ENCODE results near the gene KLK2. TPM values are rescaled to one million over a fixed set of nuclear protein-coding genes. Genes with fewer than 3 reads are reported as not detected.

The KLK2 gene
- polyA plus RNA-seq, 1 experiment, result not detected

DNA sequence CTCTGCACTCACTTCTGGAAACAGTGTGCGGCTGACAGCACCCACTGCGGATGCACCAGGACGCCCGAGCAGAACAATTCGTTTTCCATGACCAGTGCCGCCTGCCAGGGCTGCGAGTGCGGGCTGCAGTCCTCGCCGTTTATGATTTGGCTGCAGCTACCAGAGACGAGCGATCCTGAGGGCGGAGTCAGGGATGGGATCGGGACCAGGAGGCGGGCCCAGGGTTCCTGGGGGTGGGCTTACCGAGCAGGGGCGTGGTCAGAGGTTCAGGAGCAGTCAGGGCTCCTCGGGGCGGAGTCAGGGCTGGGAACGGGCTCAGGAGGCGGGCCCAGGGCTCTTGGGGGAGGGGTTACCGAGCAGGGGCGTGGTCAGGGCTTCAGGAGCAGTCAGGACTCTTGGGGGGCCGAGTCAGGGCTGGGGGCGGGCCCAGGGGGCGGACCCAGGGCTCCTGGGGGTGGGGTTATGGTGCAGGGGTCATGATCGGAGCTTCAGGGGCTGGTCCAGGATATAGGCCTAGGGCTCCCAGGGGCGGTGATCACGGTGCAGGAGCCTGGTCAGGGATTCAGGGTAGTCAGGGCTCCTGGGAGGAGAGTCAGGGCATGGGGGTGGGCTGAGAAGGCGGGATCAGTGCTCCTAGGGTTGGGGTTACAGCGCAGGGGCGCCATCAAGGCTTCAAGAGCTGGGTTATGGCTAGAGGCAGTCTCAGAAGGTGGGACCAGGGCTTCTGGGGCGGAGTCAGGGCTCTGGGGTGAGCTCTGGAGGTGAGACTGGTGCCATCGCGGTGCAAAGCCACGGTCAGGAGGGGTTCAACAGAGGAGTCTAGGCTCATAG, 36.2 kb downstream of the KLK2 start:
- no peak overlapping the region for H3K4me3 ChIP-seq (ENCODE audit: low read depth, low read length)
- no peaks in the 10 kb centered on the region for H3K36me3 ChIP-seq (ENCODE audit: control insufficient read depth, insufficient read depth, low read length)
- no peak for DNase-seq (ENCODE audit: low read depth)
- peaks cover 4% of the 10 kb centered on the region; the same call in 1 of the 2 replicates for H3K27me3 ChIP-seq (ENCODE audit: control insufficient read depth, insufficient read depth, low read length)
- POLR2A ChIA-PET, result no interaction called here
- CTCF ChIA-PET, result interaction anchor here (4.8 kb wide), 1 partner anchor 13 kb away, joined by 20 read pairs; no protein-coding TSS in a partner anchor
- TF ChIP-seq, protein P1, sequence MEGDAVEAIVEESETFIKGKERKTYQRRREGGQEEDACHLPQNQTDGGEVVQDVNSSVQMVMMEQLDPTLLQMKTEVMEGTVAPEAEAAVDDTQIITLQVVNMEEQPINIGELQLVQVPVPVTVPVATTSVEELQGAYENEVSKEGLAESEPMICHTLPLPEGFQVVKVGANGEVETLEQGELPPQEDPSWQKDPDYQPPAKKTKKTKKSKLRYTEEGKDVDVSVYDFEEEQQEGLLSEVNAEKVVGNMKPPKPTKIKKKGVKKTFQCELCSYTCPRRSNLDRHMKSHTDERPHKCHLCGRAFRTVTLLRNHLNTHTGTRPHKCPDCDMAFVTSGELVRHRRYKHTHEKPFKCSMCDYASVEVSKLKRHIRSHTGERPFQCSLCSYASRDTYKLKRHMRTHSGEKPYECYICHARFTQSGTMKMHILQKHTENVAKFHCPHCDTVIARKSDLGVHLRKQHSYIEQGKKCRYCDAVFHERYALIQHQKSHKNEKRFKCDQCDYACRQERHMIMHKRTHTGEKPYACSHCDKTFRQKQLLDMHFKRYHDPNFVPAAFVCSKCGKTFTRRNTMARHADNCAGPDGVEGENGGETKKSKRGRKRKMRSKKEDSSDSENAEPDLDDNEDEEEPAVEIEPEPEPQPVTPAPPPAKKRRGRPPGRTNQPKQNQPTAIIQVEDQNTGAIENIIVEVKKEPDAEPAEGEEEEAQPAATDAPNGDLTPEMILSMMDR (IDR thresholded peaks at IDR 0.05; ENCODE audit: insufficient read depth, low read depth, low read length), result no peak

DNA sequence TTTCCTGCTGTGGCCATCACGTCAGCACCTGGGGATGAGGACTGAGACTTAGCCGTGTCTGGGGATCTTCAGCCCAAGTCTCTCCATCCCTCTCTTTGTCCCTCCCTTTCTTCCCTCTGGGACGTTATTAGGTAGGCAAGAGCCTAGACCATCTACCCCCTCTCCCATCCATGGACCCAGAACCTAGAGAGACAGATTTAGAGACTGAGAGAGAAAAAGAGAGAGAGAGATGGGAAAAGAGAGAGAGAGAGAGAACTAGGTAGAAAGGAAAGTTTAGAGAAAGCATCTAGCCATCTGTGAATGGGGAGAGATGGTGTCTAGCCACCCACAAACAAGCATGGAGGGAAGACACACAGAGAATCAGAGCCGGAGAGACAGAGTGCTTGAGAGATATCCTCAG, 37.5 kb downstream of the KLK2 start:
- Histone ChIP-seq H3K4me3 (ENCODE audit: low read depth, low read length) (no peak overlapping the region), H3K36me3 (ENCODE audit: control insufficient read depth, insufficient read depth, low read length) (no peaks in the 10 kb centered on the region), H3K27me3 (ENCODE audit: control insufficient read depth, insufficient read depth, low read length) (peaks cover 4% of the 10 kb centered on the region; the same call in 1 of the 2 replicates)
- TF ChIP-seq, protein P1 (IDR thresholded peaks at IDR 0.05; ENCODE audit: insufficient read depth, low read depth, low read length), result no peak
- no peak for DNase-seq (ENCODE audit: low read depth)
- POLR2A ChIA-PET, result no interaction called here
- CTCF ChIA-PET, result interaction anchor here (4.8 kb wide), 1 partner anchor 12 kb away, joined by 20 read pairs; no protein-coding TSS in a partner anchor

DNA sequence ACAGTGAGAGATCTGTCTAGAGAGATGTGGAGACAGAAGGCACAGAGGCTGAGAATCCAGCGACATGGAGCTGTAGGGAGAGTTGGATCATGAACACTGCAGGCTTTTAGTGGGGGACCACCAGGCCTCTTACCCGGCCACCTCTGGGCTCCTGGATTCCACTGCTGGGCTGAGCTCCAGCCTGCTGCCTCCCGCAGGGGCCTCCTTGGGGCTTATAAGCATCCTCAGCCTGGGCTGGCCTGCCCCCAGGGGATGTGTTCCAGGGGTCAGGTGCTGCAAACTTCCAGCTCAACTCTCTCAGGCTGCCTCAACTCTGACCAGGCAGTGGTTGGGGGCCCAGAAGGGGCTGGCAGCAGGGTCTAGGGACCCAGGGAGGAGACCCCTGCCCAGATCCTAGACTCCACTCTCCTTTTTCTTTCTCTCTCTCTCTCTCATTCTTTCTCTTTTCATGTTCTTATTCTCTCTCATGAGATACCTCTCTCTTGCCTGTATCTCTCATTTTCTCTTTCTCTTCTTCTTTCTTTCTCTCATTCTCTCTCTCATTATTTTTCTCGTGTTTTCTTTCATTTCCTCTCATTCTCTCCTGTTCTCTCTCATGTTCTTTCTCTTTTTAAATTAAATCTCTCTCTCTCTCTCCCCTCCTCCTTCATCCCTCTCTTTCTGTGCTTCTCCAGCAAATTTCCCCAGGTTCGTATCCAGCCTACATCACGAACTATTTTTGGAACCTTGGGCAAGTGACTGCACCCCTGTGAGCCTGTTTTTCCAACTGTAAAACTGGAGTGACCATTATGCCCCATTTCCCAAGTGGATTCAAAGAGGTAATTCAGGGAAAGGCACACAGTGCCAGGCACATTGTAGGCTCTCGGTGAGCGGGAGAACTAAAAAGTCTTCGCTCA, 38.2 kb downstream of the KLK2 start, which contains the start of gene KLK4:
KLK4 (minus strand) TSS at position 190 of the 896 bp plus-strand sequence. CDS start 657 bp downstream, outside the sequence.
- no peak within 1 kb of the TSS for H3K4me3 ChIP-seq (ENCODE audit: low read depth, low read length)
- DNase-seq (ENCODE audit: low read depth), result no peak
- H3K36me3 ChIP-seq (ENCODE audit: control insufficient read depth, insufficient read depth, low read length), result no peaks in the 10 kb centered on the region
- H3K27me3 ChIP-seq (ENCODE audit: control insufficient read depth, insufficient read depth, low read length), result peaks cover 4% of the 10 kb centered on the region; the same call in 1 of the 2 replicates
- POLR2A ChIA-PET, result no interaction called here
- CTCF ChIA-PET, result interaction anchor here (4.8 kb wide), 1 partner anchor 11 kb away, joined by 20 read pairs; no protein-coding TSS in a partner anchor
- TF ChIP-seq, protein P1 (IDR thresholded peaks at IDR 0.05; ENCODE audit: insufficient read depth, low read depth, low read length), result no peak

DNA sequence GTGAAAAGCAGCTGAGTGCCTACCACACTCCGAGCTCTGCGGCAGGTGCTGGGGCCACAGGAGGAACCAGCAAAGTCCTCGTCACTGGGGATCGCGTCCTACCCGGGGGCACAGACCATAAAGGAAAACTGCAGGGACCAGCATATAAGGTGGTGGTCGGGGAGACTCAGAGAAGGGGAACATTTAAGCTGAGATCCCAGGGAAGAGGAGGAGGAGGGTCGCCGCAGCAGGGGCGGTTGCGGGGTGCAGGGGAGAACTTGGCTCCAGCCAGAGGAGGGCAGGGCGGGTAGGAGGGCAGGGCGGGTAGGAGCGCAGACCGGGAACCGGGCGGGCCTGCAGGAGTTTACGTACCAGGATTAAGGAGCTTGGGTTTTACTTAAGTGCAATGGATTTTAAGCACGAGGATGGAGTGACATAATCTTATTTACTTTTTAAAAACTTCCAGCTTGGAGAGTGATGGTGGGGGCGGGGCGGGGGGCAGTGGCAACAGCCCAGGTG, 38.9 kb downstream of the KLK2 start:
- CTCF ChIA-PET, result interaction anchor here (4.8 kb wide), 1 partner anchor 10 kb away, joined by 20 read pairs; no protein-coding TSS in a partner anchor
- POLR2A ChIA-PET, result no interaction called here
- H3K36me3 ChIP-seq (ENCODE audit: control insufficient read depth, insufficient read depth, low read length), result no peaks in the 10 kb centered on the region
- no peak for DNase-seq (ENCODE audit: low read depth)
- TF ChIP-seq, protein P1 (IDR thresholded peaks at IDR 0.05; ENCODE audit: insufficient read depth, low read depth, low read length), result no peak
- peaks cover 4% of the 10 kb centered on the region; the same call in 1 of the 2 replicates for H3K27me3 ChIP-seq (ENCODE audit: control insufficient read depth, insufficient read depth, low read length)
- no peak overlapping the region for H3K4me3 ChIP-seq (ENCODE audit: low read depth, low read length)
